Panc1 (cell line): ENCODE measurements around the gene PRLR. TPM values are rescaled to one million over a fixed set of nuclear protein-coding genes. Genes with fewer than 3 reads are reported as not detected.

Source experiments
- ATAC-seq: fragments of 200-7000 bp; cut with Tn5 transposase; 2 replicates; pipeline ENCODE4 v1.9.1; 2020; ENCODE audit warnings: mild to moderate bottlenecking, moderate library complexity
- BruUV-seq: library from RNA; stranded (reverse); fragments of 400-500 nt; replicated peaks from 2 replicates; lab custom pipeline; 2021; lab: Mats Ljungman, UMichigan
- CTCF ChIA-PET: fragments of 300-600 bp; sonication (Branson Sonifier 250); formaldehyde crosslinking; loops from one replicate; lab custom pipeline; 2022; ENCODE audit warnings: antibody characterized with exemption; lab: Charles Lee
- POLR2A ChIA-PET: fragments of 300-600 bp; sonication (Branson Sonifier 250); formaldehyde crosslinking; loops from one replicate; lab custom pipeline; 2022; ENCODE audit warnings: antibody characterized with exemption; lab: Charles Lee
- DNase-seq: peaks from one replicate; pipeline ENCODE4 v3.0.0-alpha.2; 2010; ENCODE audit warnings: low read depth, low spot score
- H3K27ac ChIP-seq: 2 replicates; pipeline ENCODE4 v1.5.1; 2011; ENCODE audit warnings: mild to moderate bottlenecking, low read length, inconsistent platforms
- H3K27me3 ChIP-seq: fragments of 200-500 bp; sonication (Bioruptor generic); 2 replicates; pipeline ENCODE4 v1.6.0; 2014; ENCODE audit warnings: low read length, inconsistent platforms; ENCODE audit not compliant: control insufficient read depth, insufficient read depth
- H3K36me3 ChIP-seq: fragments of 200-500 bp; sonication (Bioruptor generic); 2 replicates; pipeline ENCODE4 v1.5.1; 2014; ENCODE audit warnings: inconsistent platforms, mild to moderate bottlenecking, low read length, moderate library complexity; ENCODE audit not compliant: control insufficient read depth, insufficient read depth
- H3K4me1 ChIP-seq: 2 replicates; pipeline ENCODE4 v1.5.1; 2011; ENCODE audit warnings: inconsistent platforms, mild to moderate bottlenecking, low read length, moderate library complexity; ENCODE audit not compliant: control insufficient read depth, insufficient read depth
- H3K4me3 ChIP-seq, 2 experiments: 2 replicates each; pipeline ENCODE4 v1.5.1; 2011 to 2012; ENCODE audit warnings: low read depth in 2 of 2, low read length in 2 of 2, mild to moderate bottlenecking in 2 of 2, inconsistent platforms in 1 of 2, moderate library complexity in 1 of 2
- H3K9me3 ChIP-seq: fragments of 200-500 bp; sonication (Bioruptor generic); 2 replicates; pipeline ENCODE4 v1.5.1; 2014; ENCODE audit warnings: low read depth, mild to moderate bottlenecking, inconsistent platforms, low read length, moderate library complexity; ENCODE audit not compliant: control insufficient read depth, insufficient read depth
- POLR2AphosphoS5 ChIP-seq: IDR thresholded peaks from 2 replicates; pipeline ENCODE4 v1.6.1; 2012; ENCODE audit warnings: mild to moderate bottlenecking, low read depth, low read length, moderate library complexity
- SIN3A ChIP-seq: IDR thresholded peaks from 2 replicates; pipeline ENCODE4 v1.6.1; 2012; ENCODE audit warnings: low read depth, mild to moderate bottlenecking, low read length, moderate library complexity, borderline replicate concordance; ENCODE audit not compliant: insufficient read depth
- TCF7L2 ChIP-seq: IDR thresholded peaks from 2 replicates; pipeline ENCODE4 v1.6.1; 2011; ENCODE audit warnings: mild to moderate bottlenecking, low read depth, low read length, inconsistent platforms
- in situ Hi-C: cut with HindIII; loops from 2 replicates; pipeline ENCODE4 v1.10.0; 2016; ENCODE audit warnings: low sequenced_read_pairs, low pct_unique_long_range_greater_than_20kb
- intact Hi-C: fragments of 100-400 bp; cut with micrococcal nuclease; formaldehyde crosslinking; loops from one replicate; pipeline ENCODE4 v1.10.0; 2022; ENCODE audit not compliant: unreplicated experiment
- total RNA-seq: library from RNA; stranded (reverse); gene quantifications from one replicate; pipeline ENCODE4 v1.2.1, GENCODE V29; 2021; ENCODE audit not compliant: unreplicated experiment
- TF ChIP-seq, protein P1 (sequence below): fragments of 450-650 bp; IDR thresholded peaks from 2 replicates; pipeline ENCODE4 v1.5.1; 2017; ENCODE audit warnings: mild to moderate bottlenecking
- TF ChIP-seq, protein P2 (sequence below), 2 experiments: IDR thresholded peaks; 2 replicates each; pipeline ENCODE4 v1.6.1; 2011 to 2012; ENCODE audit warnings: low read depth in 2 of 2, control low read depth in 1 of 2, low read length in 1 of 2, mild to moderate bottlenecking in 1 of 2, moderate library complexity in 1 of 2; ENCODE audit not compliant: insufficient read depth in 1 of 2

The PRLR gene
- total RNA-seq, 1 experiment from 2014 or later: 0.46 TPM

GRCh38 chr5:35269006-35269405 is 38.7 kb upstream of the PRLR start:
- BruUV-seq: no TSS peak
- ATAC-seq (no peak), DNase-seq (no peak)
- in situ Hi-C loops (no loop called here), intact Hi-C loops (no loop called here)
- Histone ChIP-seq H3K4me3 (no peak overlapping the region), H3K9me3 (peaks cover under 1% of the 10 kb centered on the region; the same call in 1 of the 2 replicates), H3K4me1 (no peaks in the 10 kb centered on the region), H3K27me3 (no peaks in the 10 kb centered on the region), H3K27ac (no peak overlapping the region), H3K36me3 (no peaks in the 10 kb centered on the region)
- POLR2A ChIA-PET: no interaction called here
- CTCF ChIA-PET: no interaction called here
- TF ChIP-seq TCF7L2 (no peak), POLR2AphosphoS5 (no peak), SIN3A (no peak)
- TF ChIP-seq, protein P1, sequence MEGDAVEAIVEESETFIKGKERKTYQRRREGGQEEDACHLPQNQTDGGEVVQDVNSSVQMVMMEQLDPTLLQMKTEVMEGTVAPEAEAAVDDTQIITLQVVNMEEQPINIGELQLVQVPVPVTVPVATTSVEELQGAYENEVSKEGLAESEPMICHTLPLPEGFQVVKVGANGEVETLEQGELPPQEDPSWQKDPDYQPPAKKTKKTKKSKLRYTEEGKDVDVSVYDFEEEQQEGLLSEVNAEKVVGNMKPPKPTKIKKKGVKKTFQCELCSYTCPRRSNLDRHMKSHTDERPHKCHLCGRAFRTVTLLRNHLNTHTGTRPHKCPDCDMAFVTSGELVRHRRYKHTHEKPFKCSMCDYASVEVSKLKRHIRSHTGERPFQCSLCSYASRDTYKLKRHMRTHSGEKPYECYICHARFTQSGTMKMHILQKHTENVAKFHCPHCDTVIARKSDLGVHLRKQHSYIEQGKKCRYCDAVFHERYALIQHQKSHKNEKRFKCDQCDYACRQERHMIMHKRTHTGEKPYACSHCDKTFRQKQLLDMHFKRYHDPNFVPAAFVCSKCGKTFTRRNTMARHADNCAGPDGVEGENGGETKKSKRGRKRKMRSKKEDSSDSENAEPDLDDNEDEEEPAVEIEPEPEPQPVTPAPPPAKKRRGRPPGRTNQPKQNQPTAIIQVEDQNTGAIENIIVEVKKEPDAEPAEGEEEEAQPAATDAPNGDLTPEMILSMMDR: no peak
- TF ChIP-seq, protein P2, sequence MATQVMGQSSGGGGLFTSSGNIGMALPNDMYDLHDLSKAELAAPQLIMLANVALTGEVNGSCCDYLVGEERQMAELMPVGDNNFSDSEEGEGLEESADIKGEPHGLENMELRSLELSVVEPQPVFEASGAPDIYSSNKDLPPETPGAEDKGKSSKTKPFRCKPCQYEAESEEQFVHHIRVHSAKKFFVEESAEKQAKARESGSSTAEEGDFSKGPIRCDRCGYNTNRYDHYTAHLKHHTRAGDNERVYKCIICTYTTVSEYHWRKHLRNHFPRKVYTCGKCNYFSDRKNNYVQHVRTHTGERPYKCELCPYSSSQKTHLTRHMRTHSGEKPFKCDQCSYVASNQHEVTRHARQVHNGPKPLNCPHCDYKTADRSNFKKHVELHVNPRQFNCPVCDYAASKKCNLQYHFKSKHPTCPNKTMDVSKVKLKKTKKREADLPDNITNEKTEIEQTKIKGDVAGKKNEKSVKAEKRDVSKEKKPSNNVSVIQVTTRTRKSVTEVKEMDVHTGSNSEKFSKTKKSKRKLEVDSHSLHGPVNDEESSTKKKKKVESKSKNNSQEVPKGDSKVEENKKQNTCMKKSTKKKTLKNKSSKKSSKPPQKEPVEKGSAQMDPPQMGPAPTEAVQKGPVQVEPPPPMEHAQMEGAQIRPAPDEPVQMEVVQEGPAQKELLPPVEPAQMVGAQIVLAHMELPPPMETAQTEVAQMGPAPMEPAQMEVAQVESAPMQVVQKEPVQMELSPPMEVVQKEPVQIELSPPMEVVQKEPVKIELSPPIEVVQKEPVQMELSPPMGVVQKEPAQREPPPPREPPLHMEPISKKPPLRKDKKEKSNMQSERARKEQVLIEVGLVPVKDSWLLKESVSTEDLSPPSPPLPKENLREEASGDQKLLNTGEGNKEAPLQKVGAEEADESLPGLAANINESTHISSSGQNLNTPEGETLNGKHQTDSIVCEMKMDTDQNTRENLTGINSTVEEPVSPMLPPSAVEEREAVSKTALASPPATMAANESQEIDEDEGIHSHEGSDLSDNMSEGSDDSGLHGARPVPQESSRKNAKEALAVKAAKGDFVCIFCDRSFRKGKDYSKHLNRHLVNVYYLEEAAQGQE (IDR thresholded peaks at IDR 0.05; ENCODE audit: insufficient read depth in 1 of 2, low read depth in 2 of 2, low read length in 1 of 2): no peak

DNA sequence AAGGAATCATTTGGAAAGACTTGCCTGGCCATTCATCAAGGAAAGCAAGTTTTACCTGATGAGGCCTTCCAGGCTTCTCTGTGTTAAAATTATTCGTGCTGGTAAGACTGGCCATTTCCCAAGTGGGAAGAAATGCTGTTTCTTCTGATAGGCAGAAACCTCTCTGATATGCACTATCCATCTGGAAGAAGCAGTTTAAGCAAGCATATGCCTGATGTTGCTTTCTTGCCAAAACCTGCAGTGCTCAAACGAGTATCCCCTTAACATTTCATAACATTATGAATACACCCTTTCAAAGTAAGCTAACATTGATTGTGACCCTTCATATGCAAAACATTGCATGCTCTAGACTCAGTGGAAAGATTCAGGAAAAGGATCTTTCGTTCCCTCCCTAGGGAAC is 36.0 kb upstream of the PRLR start:
- TF ChIP-seq POLR2AphosphoS5 (no peak), TCF7L2 (no peak), SIN3A (no peak)
- TF ChIP-seq, protein P2 (IDR thresholded peaks at IDR 0.05; ENCODE audit: insufficient read depth in 1 of 2, low read depth in 2 of 2, low read length in 1 of 2): no peak
- TF ChIP-seq, protein P1: no peak
- in situ Hi-C loops: no loop called here
- no TSS peak for BruUV-seq

More for the DNA sequence above, 36.0 kb upstream of the PRLR start:
- no peaks in the 10 kb centered on the region for H3K27me3 ChIP-seq
- DNase-seq (no peak), ATAC-seq (no peak)
- intact Hi-C loops: no loop called here
- no peak overlapping the region for H3K4me3 ChIP-seq
- no peak overlapping the region for H3K27ac ChIP-seq
- ChIA-PET POLR2A (no interaction called here), CTCF (no interaction called here)
- H3K9me3 ChIP-seq: no peaks in the 10 kb centered on the region
- H3K36me3 ChIP-seq: no peaks in the 10 kb centered on the region
- no peaks in the 10 kb centered on the region for H3K4me1 ChIP-seq
